22Rv1 (cell line): ENCODE data around the gene CTXND2.
"Not testable (repeated sequence)": the region's sequence is repeated elsewhere in the genome, so short reads cannot be mapped to it uniquely, and the experiment has no call there.

Source experiments
- H3K27ac ChIP-seq: fragments of 450-650 bp; 2 replicates; pipeline ENCODE4 v1.5.1; 2017
- ZFX ChIP-seq: fragments of 450-650 bp; IDR thresholded peaks from 2 replicates; pipeline ENCODE4 v1.6.1; 2017; ENCODE audit warnings: antibody characterized with exemption, borderline replicate concordance
- TF ChIP-seq, protein P1 (sequence below): fragments of 450-650 bp; IDR thresholded peaks from 2 replicates; pipeline ENCODE4 v1.5.1; 2017; ENCODE audit warnings: mild to moderate bottlenecking

The CTXND2 gene

GRCh38 chr1:150887018-150887417, at the start of gene CTXND2:
TSS of gene CTXND2 (plus strand) at chr1:150887136. CDS start at chr1:150912315, 25,179 bp downstream.
- TF ChIP-seq ZFX = no peak
- TF ChIP-seq, protein P1, sequence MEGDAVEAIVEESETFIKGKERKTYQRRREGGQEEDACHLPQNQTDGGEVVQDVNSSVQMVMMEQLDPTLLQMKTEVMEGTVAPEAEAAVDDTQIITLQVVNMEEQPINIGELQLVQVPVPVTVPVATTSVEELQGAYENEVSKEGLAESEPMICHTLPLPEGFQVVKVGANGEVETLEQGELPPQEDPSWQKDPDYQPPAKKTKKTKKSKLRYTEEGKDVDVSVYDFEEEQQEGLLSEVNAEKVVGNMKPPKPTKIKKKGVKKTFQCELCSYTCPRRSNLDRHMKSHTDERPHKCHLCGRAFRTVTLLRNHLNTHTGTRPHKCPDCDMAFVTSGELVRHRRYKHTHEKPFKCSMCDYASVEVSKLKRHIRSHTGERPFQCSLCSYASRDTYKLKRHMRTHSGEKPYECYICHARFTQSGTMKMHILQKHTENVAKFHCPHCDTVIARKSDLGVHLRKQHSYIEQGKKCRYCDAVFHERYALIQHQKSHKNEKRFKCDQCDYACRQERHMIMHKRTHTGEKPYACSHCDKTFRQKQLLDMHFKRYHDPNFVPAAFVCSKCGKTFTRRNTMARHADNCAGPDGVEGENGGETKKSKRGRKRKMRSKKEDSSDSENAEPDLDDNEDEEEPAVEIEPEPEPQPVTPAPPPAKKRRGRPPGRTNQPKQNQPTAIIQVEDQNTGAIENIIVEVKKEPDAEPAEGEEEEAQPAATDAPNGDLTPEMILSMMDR = no peak
- H3K27ac ChIP-seq = no peak within 1 kb of the TSS

DNA sequence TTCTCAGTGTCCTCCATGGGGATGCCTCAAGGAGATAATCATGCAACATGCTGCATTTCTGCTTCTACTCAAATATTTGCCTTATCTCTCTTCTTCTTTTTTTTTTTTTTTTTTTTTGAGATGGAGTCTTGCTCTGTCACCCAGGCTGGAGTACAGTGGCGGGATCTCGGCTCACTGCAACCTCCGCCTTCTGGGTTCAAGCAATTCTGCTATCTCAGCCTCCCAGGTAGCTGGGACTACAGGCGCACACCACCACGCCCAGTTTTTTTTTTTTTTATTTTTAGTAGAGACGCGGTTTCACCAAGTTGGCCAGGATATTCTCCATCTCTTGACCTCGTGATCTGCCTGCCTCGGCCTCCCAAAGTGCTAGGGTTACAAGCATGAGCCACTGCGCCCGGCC, 46.1 kb upstream of the CTXND2 start:
- H3K27ac ChIP-seq = not testable (repeated sequence)

DNA sequence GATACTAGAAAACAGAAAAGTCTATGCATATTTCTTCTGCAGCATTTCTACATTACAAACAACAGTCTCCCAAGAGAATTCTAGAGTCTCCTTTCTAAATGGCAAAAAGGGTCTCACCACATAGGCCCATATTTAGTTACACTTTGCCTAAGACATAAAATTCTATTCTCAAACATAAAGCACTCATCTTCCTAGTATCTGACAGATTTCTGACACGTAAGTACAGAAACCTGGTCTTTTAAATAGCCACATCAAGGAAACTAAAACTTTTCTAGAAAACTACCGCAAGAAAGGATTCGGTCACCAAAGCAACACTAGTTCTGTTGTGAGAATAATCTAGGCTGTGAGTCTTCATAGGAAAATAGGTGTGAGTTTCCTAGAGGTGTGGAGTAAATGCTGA, 45.3 kb upstream of the CTXND2 start:
- no peak overlapping the region for H3K27ac ChIP-seq
- TF ChIP-seq ZFX = no peak
- TF ChIP-seq, protein P1 = no peak

DNA sequence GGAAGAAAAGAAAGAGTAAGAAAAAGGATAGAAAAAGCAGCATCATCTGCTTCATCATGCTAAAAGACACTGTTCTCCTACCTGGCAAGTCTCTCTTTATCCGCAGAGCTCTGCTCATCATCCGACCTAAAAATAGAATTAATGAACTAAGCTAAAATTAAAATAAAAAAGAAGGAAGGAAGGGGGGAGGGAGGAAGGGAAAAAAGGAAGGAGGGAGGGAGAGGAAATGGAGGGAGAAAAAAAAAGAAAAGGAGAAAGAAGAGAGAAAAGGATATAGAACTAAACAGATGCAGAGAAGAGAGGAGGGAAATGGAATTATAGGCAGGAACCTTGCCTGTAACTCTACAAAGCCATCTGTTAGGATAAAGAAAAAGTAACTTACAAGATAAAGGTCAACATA, 44.6 kb upstream of the CTXND2 start:
- no peak overlapping the region for H3K27ac ChIP-seq
- TF ChIP-seq ZFX = no peak
- TF ChIP-seq, protein P1 = no peak

DNA sequence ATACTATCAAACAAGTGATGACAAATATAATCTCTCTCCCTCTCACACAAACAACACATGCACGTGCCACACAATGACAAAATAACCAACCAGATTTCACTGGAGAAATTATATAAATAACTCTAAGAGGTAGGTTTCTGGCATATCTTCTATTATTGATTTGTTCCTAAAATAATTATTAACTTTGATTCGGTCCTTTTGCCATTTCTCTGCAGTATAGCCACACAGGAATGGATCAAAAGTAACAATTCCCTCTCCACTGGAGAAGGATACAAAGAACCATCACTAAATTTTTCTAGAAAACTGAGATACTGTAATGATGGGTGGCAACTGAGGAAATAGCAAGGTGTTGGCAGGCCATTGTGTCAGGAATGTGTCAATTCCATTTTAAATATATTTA, 44.0 kb upstream of the CTXND2 start:
- no peak for TF ChIP-seq ZFX
- TF ChIP-seq, protein P1 = no peak
- no peak overlapping the region for H3K27ac ChIP-seq

DNA sequence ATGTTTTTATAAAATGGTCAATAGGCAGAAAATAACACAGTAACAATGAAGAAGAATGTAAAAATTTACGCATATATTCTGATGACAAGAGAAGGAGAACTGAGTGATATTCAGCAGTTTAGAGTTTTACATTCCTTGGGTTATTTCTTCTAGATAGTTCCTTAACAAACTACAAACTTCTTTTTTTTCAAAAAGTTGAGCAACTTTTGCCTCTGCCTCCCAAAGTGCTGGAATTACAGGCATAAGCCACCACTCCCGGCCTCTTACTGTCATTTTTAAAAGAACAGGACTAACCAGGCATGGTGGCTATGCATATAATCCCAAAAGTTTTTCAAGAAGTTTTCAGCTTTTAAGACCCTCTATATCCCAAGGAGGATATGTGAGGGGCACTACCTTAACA, 43.5 kb upstream of the CTXND2 start:
- TF ChIP-seq ZFX = no peak
- TF ChIP-seq, protein P1 = no peak
- H3K27ac ChIP-seq = no peak overlapping the region

DNA sequence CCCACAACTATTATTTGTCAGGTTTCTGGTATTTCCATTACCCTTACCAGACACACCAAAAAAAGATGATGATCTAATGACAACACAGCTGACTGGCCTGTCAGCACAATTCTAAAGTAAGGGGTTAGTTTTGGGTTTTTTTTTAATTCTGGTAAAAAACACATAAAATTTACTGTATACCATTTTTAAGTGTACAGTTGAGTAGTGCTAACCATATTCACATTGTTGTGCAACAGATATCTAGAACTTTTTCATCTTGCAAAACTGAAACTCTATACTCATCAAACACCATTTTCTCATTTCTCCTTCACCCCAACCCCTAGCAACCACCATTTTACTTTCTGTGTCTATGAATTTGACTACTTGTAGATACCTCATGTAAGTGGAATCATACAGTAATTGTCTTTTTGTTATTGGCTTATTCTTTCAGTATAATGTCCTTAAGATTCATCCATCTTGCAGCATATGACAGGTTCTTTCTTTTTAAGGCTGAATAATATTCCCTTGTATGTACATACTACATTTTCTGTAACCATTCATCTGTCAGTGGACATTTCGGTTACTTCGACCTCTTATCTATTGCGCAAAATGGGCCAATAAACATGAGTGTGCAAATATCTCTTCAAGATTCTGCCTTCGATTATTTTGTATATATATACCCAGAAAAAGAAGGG, 40.3 kb upstream of the CTXND2 start:
- TF ChIP-seq, protein P1 = no peak
- no peak for TF ChIP-seq ZFX
- no peak overlapping the region for H3K27ac ChIP-seq

- H3K27ac ChIP-seq = not testable (repeated sequence)
These were observed 36.1 kb upstream of the CTXND2 start for GRCh38 chr1:150850801-150851362.

DNA sequence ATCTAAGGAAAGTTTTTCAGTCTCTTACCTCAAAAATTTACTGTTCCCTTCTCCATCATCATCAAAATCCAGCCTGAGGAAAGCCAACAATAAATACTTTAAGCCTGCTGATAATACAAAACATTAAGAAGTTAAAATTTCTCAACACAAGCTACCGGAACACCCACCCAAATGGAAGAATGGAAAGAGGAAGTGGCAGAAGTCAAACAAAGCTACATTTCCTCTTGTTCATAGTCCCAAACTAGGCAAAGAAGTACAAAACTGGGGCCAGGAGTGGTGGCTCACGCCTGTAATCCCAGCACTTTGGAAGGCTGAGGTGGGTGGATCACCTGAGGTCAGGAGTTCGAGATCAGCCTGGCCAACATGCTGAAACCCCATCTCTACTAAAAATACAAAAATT, 34.2 kb upstream of the CTXND2 start:
- H3K27ac ChIP-seq = not testable (repeated sequence)
